ENCODE results near the gene SCAPER. TPM values are rescaled to one million over a fixed set of nuclear protein-coding genes. Genes with fewer than 3 reads are reported as not detected.

SCAPER gene
- total RNA-seq, 1 experiment from 2014 or later = 14.7 TPM

- H3K79me2 ChIP-seq (ENCODE audit: insufficient read depth, low read length) = no peaks in the 10 kb centered on the region
- no peak overlapping the region for H3K9ac ChIP-seq (ENCODE audit: low read length)
- intact Hi-C loops (cut with micrococcal nuclease) = no loop called here
- no peak overlapping the region for H3K4me3 ChIP-seq (replicated peaks in 1 of 2; ENCODE audit: low read depth in 1 of 2, low read length in 2 of 2)
- no peak for DNase-seq (ENCODE audit: low read depth, low spot score)
- ChIA-PET POLR2A (no interaction called here), CTCF (no interaction called here), RAD21 (ENCODE audit: low non-redundant PET in 1 of 2, low total read pairs in 2 of 2, uncharacterized antibody in 2 of 2, unreplicated experiment in 2 of 2) (no interaction called here)
- TF ChIP-seq CBX3 (IDR thresholded peaks at IDR 0.05; ENCODE audit: low read depth) (no peak), ATF3 (IDR thresholded peaks at IDR 0.05) (no peak), EZH2phosphoT487 (IDR thresholded peaks at IDR 0.05; ENCODE audit: borderline replicate concordance) (no peak), POLR2A (IDR thresholded peaks at IDR 0.05; ENCODE audit: borderline replicate concordance, extremely low read depth, insufficient read depth, insufficient read length) (no peak), YY1 (IDR thresholded peaks at IDR 0.05; ENCODE audit: extremely low read depth, insufficient replicate concordance, low read depth, low read length) (no peak), ZFX (IDR thresholded peaks at IDR 0.05) (no peak), SIN3A (IDR thresholded peaks at IDR 0.05; ENCODE audit: low read depth) (no peak), JUND (IDR thresholded peaks at IDR 0.05) (no peak), ZBTB33 (IDR thresholded peaks at IDR 0.05; ENCODE audit: extremely low read depth, insufficient replicate concordance, low read length) (no peak), REST (IDR thresholded peaks at IDR 0.05; ENCODE audit: low read depth) (no peak)
- H4K20me1 ChIP-seq (ENCODE audit: insufficient read depth) = no peaks in the 10 kb centered on the region
- peaks cover 0 to 3% of the 10 kb centered on the region in 2 experiments; a peak in 1 of 4 replicates for H3K4me1 ChIP-seq (ENCODE audit: control insufficient read depth in 1 of 2, insufficient read depth in 2 of 2, low read length in 2 of 2)
- no peaks in the 10 kb centered on the region for H3K9me2 ChIP-seq (ENCODE audit: insufficient read depth)
- no peaks in the 10 kb centered on the region for H3K27me3 ChIP-seq (ENCODE audit: insufficient read depth, low read length)
- BruUV-seq (replicated peaks) = no TSS peak
- no peaks in the 10 kb centered on the region for H3K36me3 ChIP-seq (ENCODE audit: control insufficient read depth in 1 of 2, insufficient read depth in 2 of 2, low read length in 2 of 2)
- H3K9me3 ChIP-seq (ENCODE audit: control insufficient read depth in 1 of 2, insufficient read depth in 1 of 2, low read depth in 1 of 2, low read length in 2 of 2) = no peaks in the 10 kb centered on the region
- H2AFZ ChIP-seq (ENCODE audit: low read depth, low read length, poor library complexity, severe bottlenecking) = no peak overlapping the region
- no peak for ATAC-seq
- H3K4me2 ChIP-seq (ENCODE audit: low read length) = no peak overlapping the region
- H3K27ac ChIP-seq (ENCODE audit: low read depth, low read length) = no peak overlapping the region
These were observed 478.2 kb downstream of the SCAPER start for GRCh38 chr15:76426941-76427340.

All from HCT116 (cell line).